CD8-positive, alpha-beta memory T cell (primary cell): Measurements from ENCODE around the gene CSRP3. TPM values are rescaled to one million over a fixed set of nuclear protein-coding genes. Genes with fewer than 3 reads are reported as not detected.

Experiments used
- CTCF ChIA-PET: fragments of 350-600 bp; sonication (Branson Sonifier 250); formaldehyde crosslinking; loops from one replicate; lab custom pipeline; 2021; ENCODE audit warnings: antibody characterized with exemption; lab: Charles Lee
- POLR2A ChIA-PET: fragments of 350-600 bp; sonication (Branson Sonifier 250); formaldehyde crosslinking; loops from one replicate; lab custom pipeline; 2021; ENCODE audit warnings: antibody characterized with exemption; lab: Charles Lee
- DNase-seq, 5 donors: peaks; one replicate each; pipeline versions ENCODE4 v3.0.0 to v3.0.0-alpha.2; 2020 to 2022; ENCODE audit warnings: mixed read lengths in 1 of 5
- H3K27ac ChIP-seq: one replicate; pipeline ENCODE4 v1.7.0; 2013; ENCODE audit warnings: low read depth, mild to moderate bottlenecking, low read length, moderate library complexity
- H3K27me3 ChIP-seq: 2 replicates; pipeline ENCODE4 v1.7.0; 2013; ENCODE audit warnings: low read length, mild to moderate bottlenecking; ENCODE audit not compliant: insufficient read depth, poor library complexity, severe bottlenecking
- H3K36me3 ChIP-seq: 2 replicates; pipeline ENCODE4 v1.7.0; 2013; ENCODE audit warnings: mild to moderate bottlenecking, low read length, moderate library complexity; ENCODE audit not compliant: insufficient read depth
- H3K4me1 ChIP-seq: 2 replicates; pipeline ENCODE4 v1.7.0; 2013; ENCODE audit warnings: mild to moderate bottlenecking, low read length, moderate library complexity; ENCODE audit not compliant: insufficient read depth
- H3K4me3 ChIP-seq: 2 replicates; pipeline ENCODE4 v1.7.0; 2013; ENCODE audit warnings: mild to moderate bottlenecking, low read length
- H3K9me3 ChIP-seq: 2 replicates; pipeline ENCODE4 v1.7.0; 2013; ENCODE audit warnings: mild to moderate bottlenecking, low read length
- H3K27ac Mint-ChIP-seq, 8 donors: one replicate each; pipeline ENCODE4 v1.8.0; 2020 to 2021; ENCODE audit warnings: mixed read lengths in 8 of 8, mild to moderate bottlenecking in 6 of 8, inconsistent platforms in 3 of 8, moderate library complexity in 3 of 8
- H3K27me3 Mint-ChIP-seq, 2 donors: one replicate each; pipeline ENCODE4 v1.8.0; 2020 to 2021; ENCODE audit warnings: mixed read lengths in 2 of 2, mild to moderate bottlenecking in 1 of 2, moderate library complexity in 1 of 2
- H3K36me3 Mint-ChIP-seq, 3 donors: one replicate each; pipeline ENCODE4 v1.8.0; 2020 to 2021; ENCODE audit warnings: mixed read lengths in 3 of 3, inconsistent platforms in 1 of 3, mild to moderate bottlenecking in 1 of 3
- H3K4me1 Mint-ChIP-seq, 3 donors: one replicate each; pipeline ENCODE4 v1.8.0; 2020 to 2021; ENCODE audit warnings: mixed read lengths in 3 of 3, inconsistent platforms in 1 of 3, mild to moderate bottlenecking in 1 of 3
- H3K4me3 Mint-ChIP-seq, 7 donors: one replicate each; pipeline ENCODE4 v1.8.0; 2020 to 2021; ENCODE audit warnings: mixed read lengths in 7 of 7, mild to moderate bottlenecking in 6 of 7, moderate library complexity in 4 of 7, inconsistent platforms in 2 of 7
- H3K9me3 Mint-ChIP-seq, 5 donors: one replicate each; pipeline ENCODE4 v1.8.0; 2020 to 2022; ENCODE audit warnings: mixed read lengths in 5 of 5, mild to moderate bottlenecking in 3 of 5, moderate library complexity in 2 of 5, inconsistent platforms in 1 of 5
- polyA plus RNA-seq: library from polyadenylated mRNA; unstranded; fragments of 300-500 nt; fragmentation: Illumina TruSeq; gene quantifications from one replicate; pipeline ENCODE4 v1.2.3, GENCODE V29; 2021
- total RNA-seq, 2 experiments: library from RNA; stranded (reverse); gene quantifications; one replicate each; pipeline ENCODE4 v1.2.3, GENCODE V29; 2021

CSRP3 gene
- total and polyA plus RNA-seq, 3 experiments from 2014 or later, result not detected

DNA sequence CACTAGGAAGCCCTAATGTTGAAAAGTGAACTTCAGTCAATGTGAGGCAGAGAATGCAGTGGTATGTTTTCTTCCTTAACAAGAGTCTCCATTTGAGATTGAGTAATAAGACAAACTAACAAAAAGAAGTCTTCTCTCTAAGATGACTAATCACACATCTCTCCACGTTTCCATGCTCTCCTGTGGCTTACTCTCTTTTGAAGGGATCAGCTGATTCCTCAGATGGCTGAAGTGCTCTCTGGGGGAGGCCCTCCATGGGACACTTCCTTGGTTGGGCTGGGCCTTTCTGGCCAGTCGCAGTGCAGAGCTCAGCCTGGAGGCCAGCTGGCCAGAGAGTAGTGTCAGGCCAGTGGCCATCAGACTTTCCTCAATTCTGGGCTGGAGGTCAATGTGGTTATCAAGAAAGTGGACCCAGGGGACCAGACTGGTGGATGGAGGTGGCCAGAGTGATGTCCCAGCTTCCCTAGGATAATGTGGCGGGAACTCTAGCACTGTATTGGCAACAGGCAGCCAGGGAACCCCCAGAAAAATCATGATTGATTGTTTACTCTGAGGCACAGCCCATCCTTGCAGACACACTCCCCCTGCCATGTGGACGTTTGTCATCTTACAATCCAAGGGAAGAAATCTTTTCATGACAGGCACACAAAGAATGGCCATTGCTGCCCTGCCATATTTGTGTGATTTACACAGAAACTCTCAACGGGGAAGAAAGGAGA, 14.5 kb downstream of the CSRP3 start:
- peaks cover 0 to 11% (median 9%) of the 10 kb centered on the region in 3 donors for H3K36me3 Mint-ChIP-seq

DNA sequence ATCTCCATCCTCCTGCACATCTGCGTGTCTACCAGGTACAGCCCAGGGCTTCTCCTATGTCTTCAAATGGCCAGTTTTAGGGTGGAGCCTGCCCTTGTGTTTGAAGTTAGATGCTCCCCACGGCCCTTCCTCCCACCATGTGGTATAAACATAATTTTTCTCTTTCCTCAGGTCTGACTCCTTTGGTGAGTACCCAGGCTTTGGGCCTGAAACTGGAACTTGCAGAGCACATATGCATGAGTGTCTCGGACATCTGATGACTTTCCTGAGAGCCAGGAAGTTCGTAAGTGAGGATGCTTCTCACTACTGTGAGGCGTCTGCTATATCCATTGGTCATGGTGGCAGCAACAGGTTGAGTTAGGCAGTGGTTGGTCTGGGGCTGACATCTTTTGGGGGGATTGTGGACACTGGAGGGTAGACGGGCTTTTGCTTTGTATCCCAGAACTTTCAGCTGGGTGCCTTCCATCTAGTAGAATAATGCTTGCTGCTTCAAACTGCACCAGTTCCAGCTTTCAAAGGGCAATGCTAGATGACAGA, 16.2 kb downstream of the CSRP3 start:
- H3K9me3 ChIP-seq, result no peaks in the 10 kb centered on the region
- H3K4me3 ChIP-seq, result no peak overlapping the region
- ChIA-PET CTCF (no interaction called here), POLR2A (no interaction called here)
- no peaks in the 10 kb centered on the region for H3K4me1 Mint-ChIP-seq
- H3K27ac ChIP-seq, result no peak overlapping the region
- no peaks in the 10 kb centered on the region for H3K9me3 Mint-ChIP-seq
- no peak overlapping the region for H3K27ac Mint-ChIP-seq
- H3K27me3 Mint-ChIP-seq, result no peaks in the 10 kb centered on the region
- H3K36me3 Mint-ChIP-seq, result peaks cover 0 to 9% (median 8%) of the 10 kb centered on the region in 3 donors
- DNase-seq, result no peak
- H3K4me1 ChIP-seq, result no peaks in the 10 kb centered on the region
- H3K27me3 ChIP-seq, result no peaks in the 10 kb centered on the region
- no peak overlapping the region for H3K4me3 Mint-ChIP-seq
- no peaks in the 10 kb centered on the region for H3K36me3 ChIP-seq

More for the DNA sequence above, 14.5 kb downstream of the CSRP3 start:
- H3K9me3 ChIP-seq, result no peaks in the 10 kb centered on the region
- no peaks in the 10 kb centered on the region for H3K36me3 ChIP-seq
- no peaks in the 10 kb centered on the region for H3K4me1 ChIP-seq
- POLR2A ChIA-PET, result no interaction called here
- DNase-seq, result no peak
- CTCF ChIA-PET, result no interaction called here
- no peaks in the 10 kb centered on the region for H3K27me3 ChIP-seq
- Mint-ChIP-seq H3K9me3 (no peaks in the 10 kb centered on the region), H3K27ac (no peak overlapping the region), H3K27me3 (no peaks in the 10 kb centered on the region), H3K4me3 (no peak overlapping the region), H3K4me1 (no peaks in the 10 kb centered on the region)
- no peak overlapping the region for H3K27ac ChIP-seq
- no peak overlapping the region for H3K4me3 ChIP-seq

DNA sequence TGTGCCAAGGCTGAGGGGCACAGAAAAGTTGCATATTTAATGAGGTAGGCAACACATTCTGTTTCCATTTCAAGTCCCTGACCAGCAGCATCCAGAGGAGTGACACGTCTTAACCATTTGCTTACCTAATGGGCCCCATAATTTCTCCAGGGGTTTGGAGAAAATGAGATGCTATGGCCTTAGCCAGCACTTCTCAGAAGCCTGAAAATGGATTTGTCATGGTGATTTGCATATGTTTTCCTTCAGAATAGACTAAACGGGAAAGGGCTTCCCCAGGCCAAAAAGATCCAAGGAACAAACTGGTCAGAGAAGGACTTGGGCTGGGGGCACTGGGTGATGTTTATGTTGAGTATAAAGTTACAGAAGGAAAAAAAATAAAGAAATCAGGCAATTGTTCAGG, 16.7 kb downstream of the CSRP3 start:
- CTCF ChIA-PET, result no interaction called here
- Mint-ChIP-seq H3K27me3 (no peaks in the 10 kb centered on the region), H3K36me3 (peaks cover 0 to 11% (median 9%) of the 10 kb centered on the region in 3 donors), H3K4me1 (no peaks in the 10 kb centered on the region), H3K4me3 (no peak overlapping the region), H3K9me3 (no peaks in the 10 kb centered on the region), H3K27ac (peak overlapping the region in 1 of 8 donors; percentile 58)
- Histone ChIP-seq H3K27me3 (no peaks in the 10 kb centered on the region), H3K4me3 (no peak overlapping the region), H3K4me1 (no peaks in the 10 kb centered on the region), H3K36me3 (no peaks in the 10 kb centered on the region), H3K9me3 (no peaks in the 10 kb centered on the region), H3K27ac (no peak overlapping the region)
- POLR2A ChIA-PET, result no interaction called here
- DNase-seq, result no peak

DNA sequence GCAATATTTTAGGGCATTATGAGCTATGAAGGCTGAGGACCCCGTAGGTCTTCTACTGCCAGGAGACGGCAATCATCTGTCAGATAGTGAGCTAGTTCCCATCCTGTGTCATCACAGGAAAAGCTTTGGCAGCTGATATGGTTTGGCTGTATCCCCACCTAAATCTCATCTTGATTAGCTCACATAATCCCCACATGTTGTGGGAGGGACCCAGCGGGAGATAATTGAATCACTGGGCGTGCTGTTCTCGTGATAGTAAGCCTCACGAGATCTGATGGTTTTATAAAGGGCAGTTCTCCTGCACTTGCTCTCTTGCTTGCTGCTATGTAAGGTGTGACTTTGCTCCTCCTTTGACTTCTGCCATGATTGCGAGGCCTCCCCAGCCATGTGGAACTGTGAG, 18.1 kb downstream of the CSRP3 start:
- Histone ChIP-seq H3K27me3 (no peaks in the 10 kb centered on the region), H3K27ac (no peak overlapping the region), H3K4me3 (no peak overlapping the region), H3K9me3 (no peaks in the 10 kb centered on the region), H3K36me3 (no peaks in the 10 kb centered on the region), H3K4me1 (no peaks in the 10 kb centered on the region)
- Mint-ChIP-seq H3K27me3 (no peaks in the 10 kb centered on the region), H3K4me3 (no peak overlapping the region), H3K36me3 (peaks cover 0 to 11% (median 9%) of the 10 kb centered on the region in 3 donors), H3K4me1 (no peaks in the 10 kb centered on the region), H3K27ac (no peak overlapping the region), H3K9me3 (no peaks in the 10 kb centered on the region)
- DNase-seq, result no peak
- CTCF ChIA-PET, result no interaction called here
- POLR2A ChIA-PET, result no interaction called here

DNA sequence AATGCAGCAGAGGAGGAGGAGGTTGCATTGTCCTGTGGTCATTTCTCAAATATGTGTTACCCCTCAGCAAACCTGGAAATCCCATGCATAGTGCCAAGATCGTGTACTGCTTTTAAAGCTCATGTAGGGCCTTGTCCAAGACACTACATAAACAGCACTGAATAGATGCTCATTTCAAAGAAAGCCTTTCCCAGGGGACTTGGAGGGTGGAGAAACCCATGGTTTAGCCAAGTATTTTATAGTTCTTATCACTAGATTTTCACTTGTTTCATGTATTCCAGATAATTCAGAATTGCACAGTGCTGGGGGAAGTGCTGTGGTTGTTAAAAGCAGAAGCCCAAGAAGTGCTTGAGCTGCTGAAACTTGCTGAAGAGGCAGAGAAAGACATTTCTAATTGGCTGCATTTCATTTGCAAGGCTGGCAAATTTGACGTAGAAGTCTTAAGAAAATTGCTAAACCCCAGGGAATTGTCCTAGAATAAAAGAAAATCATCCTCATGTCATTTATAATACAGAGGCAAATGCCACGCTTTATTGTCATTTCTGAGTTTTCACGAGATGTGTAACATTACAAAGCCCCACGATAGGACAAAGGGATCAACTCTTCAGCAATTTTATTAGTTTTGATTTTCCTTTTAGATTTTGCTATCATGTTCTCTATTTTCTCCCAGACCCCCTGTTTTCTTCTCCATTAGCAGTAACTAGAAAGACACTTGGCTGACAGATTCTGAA, 20.1 kb downstream of the CSRP3 start:
- Mint-ChIP-seq H3K4me3 (no peak overlapping the region), H3K4me1 (no peaks in the 10 kb centered on the region), H3K27ac (peak overlapping the region in 1 of 8 donors; percentile 15), H3K36me3 (peaks cover 6 to 19% (median 9%) of the 10 kb centered on the region in 3 donors), H3K9me3 (no peaks in the 10 kb centered on the region), H3K27me3 (no peaks in the 10 kb centered on the region)
- H3K4me1 ChIP-seq, result no peaks in the 10 kb centered on the region
- ChIA-PET CTCF (no interaction called here), POLR2A (no interaction called here)
- H3K36me3 ChIP-seq, result no peaks in the 10 kb centered on the region
- DNase-seq, result no peak
- no peak overlapping the region for H3K27ac ChIP-seq
- no peak overlapping the region for H3K4me3 ChIP-seq
- H3K9me3 ChIP-seq, result no peaks in the 10 kb centered on the region
- no peaks in the 10 kb centered on the region for H3K27me3 ChIP-seq

DNA sequence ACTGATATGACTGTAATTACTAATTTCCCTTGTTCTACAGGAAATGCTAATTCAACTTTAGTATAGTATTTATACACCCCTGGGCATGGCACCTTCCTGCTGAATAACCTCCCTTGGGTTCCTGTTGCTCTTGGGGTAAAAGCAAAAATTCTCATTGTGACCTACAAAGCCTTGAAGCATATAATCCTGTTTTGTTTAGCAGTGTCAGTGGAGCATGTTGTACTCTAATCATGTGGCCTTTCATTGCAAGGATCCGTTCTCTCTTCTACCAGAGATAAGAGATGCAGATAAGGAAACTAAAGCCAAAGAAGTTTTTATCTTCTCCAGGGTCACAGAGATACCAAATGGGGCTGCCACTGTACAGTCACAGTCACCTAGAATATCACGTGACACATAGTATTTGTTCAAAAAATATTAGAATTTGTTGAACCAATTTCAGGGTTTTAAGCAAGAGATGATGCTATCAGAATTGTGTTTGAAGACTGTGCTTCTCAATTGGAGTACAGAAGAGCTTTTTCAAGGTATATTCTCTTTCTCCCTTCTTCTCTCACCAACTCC, 25.1 kb downstream of the CSRP3 start:
- H3K4me1 ChIP-seq, result no peaks in the 10 kb centered on the region
- H3K9me3 Mint-ChIP-seq, result no peaks in the 10 kb centered on the region
- DNase-seq, result no peak
- ChIA-PET POLR2A (no interaction called here), CTCF (no interaction called here)
- H3K27me3 Mint-ChIP-seq, result no peaks in the 10 kb centered on the region
- peaks cover 21 to 49% (median 36%) of the 10 kb centered on the region in 3 donors for H3K36me3 Mint-ChIP-seq
- H3K9me3 ChIP-seq, result no peaks in the 10 kb centered on the region
- H3K4me1 Mint-ChIP-seq, result no peaks in the 10 kb centered on the region
- no peak overlapping the region for H3K4me3 Mint-ChIP-seq
- H3K27ac ChIP-seq, result no peak overlapping the region
- H3K27me3 ChIP-seq, result no peaks in the 10 kb centered on the region
- no peak overlapping the region for H3K4me3 ChIP-seq
- H3K27ac Mint-ChIP-seq, result peak overlapping the region in 1 of 8 donors; percentile 2
- H3K36me3 ChIP-seq, result peaks cover 11% of the 10 kb centered on the region

DNA sequence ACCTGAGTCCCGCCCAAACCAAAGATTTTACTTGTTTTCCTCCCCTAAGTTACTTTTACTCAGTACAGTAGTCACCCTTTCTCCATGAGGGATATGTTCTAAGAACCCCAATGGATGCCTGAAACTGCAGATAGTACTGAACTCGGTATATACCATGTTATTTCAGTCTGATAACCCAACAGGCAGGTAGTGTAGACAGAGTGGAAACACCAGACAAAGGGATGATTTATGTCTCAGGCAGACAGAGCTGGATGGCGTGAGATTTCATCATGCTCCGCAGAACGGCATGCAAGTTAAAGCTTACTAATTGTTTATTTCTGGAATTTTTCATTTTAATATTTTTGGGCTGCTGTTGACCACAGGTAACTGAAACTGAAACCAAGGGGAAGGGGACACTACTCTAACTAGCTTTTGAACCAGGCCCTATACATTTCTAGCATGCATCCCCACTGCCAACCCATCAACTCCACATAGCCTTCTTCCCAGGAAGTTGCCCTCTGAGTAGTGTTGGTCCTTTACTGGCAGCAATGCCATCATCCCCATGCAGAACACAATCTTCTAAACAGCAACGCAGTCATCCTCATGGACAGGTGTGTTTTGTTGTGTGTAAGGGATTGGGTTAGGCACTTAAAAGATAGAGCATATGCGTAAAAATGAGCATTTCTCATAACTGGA, 27.7 kb downstream of the CSRP3 start:
- DNase-seq, result no peak
- no peak overlapping the region for H3K27ac ChIP-seq
- no peak overlapping the region for H3K4me3 ChIP-seq
- Mint-ChIP-seq H3K36me3 (peaks cover 28 to 70% (median 43%) of the 10 kb centered on the region in 3 donors), H3K4me1 (no peaks in the 10 kb centered on the region), H3K9me3 (no peaks in the 10 kb centered on the region), H3K27me3 (no peaks in the 10 kb centered on the region), H3K27ac (no peak overlapping the region), H3K4me3 (no peak overlapping the region)
- no peaks in the 10 kb centered on the region for H3K9me3 ChIP-seq
- H3K27me3 ChIP-seq, result no peaks in the 10 kb centered on the region
- ChIA-PET CTCF (interaction anchor here (1.0 kb wide), 1 partner anchor 103 kb away, joined by 3 read pairs; no protein-coding TSS in a partner anchor), POLR2A (no interaction called here)
- no peaks in the 10 kb centered on the region for H3K4me1 ChIP-seq
- peaks cover 18% of the 10 kb centered on the region for H3K36me3 ChIP-seq
